ENCODE data around the gene FCN3. TPM values are rescaled to one million over a fixed set of nuclear protein-coding genes. Genes with fewer than 3 reads are reported as not detected.

Gene FCN3
- polyA plus RNA-seq, 2 of the 4 experiments (the other 2 are of a cell fraction) = not detected

- peak; percentile 89 to 94 for ATAC-seq
- peaks cover 14% of the 10 kb centered on the region; the same call in 1 of the 3 replicates for H3K4me1 ChIP-seq
- peak overlapping the region; percentile 48 for H3K4me3 ChIP-seq
- peak; percentile 70 to 80 for DNase-seq (ENCODE audit: low read depth in 1 of 2, low spot score in 1 of 2)
- H3K4me2 ChIP-seq = peak overlapping the region; percentile 96
- TF ChIP-seq MAX (IDR thresholded peaks at IDR 0.05) = peak; percentile 44; the same call in 1 of the 2 replicates
- TF ChIP-seq HDAC2 (IDR thresholded peaks at IDR 0.05) = no peak
- no peak for TF ChIP-seq KDM5A (IDR thresholded peaks at IDR 0.05)
- TF ChIP-seq JUN (IDR thresholded peaks at IDR 0.05) = no peak; a peak in 1 of 5 replicates
- TF ChIP-seq ZSCAN20 (CRISPR knock-in tag; IDR thresholded peaks at IDR 0.05) = no peak
- TF ChIP-seq BCL3 (IDR thresholded peaks at IDR 0.05) = no peak
- TF ChIP-seq HOXB5 (CRISPR knock-in tag; IDR thresholded peaks at IDR 0.05) = no peak
- peak; percentile 16; the same call in 1 of the 2 replicates for TF ChIP-seq POLR2A (IDR thresholded peaks at IDR 0.05; ENCODE audit: low read length)
- no peak for TF ChIP-seq ESRRA (IDR thresholded peaks at IDR 0.05; ENCODE audit: borderline replicate concordance, low read length)
- TF ChIP-seq ZNF302 (CRISPR knock-in tag; IDR thresholded peaks at IDR 0.05) = no peak
- TF ChIP-seq PHF8 (IDR thresholded peaks at IDR 0.05; ENCODE audit: borderline replicate concordance, low read depth) = no peak
- no peak for TF ChIP-seq RARB (CRISPR knock-in tag; IDR thresholded peaks at IDR 0.05)
- peak; percentile 85 for TF ChIP-seq PBX3 (IDR thresholded peaks at IDR 0.05)
- no peak for TF ChIP-seq ATOH8 (CRISPR knock-in tag; IDR thresholded peaks at IDR 0.05; ENCODE audit: low read depth)
- TF ChIP-seq CBX2 (IDR thresholded peaks at IDR 0.05; ENCODE audit: borderline replicate concordance, low read depth) = no peak
- TF ChIP-seq NPAS2 (CRISPR knock-in tag; IDR thresholded peaks at IDR 0.05; ENCODE audit: borderline replicate concordance) = no peak
- 0 out of 2 replicates have a peak, but pooled peaks have one; percentile 27 for TF ChIP-seq BHLHE40 (IDR thresholded peaks at IDR 0.05; ENCODE audit: low read depth, low read length)
- TF ChIP-seq NR3C1 (IDR thresholded peaks at IDR 0.05) = no peak
- no peak for TF ChIP-seq TFCP2L1 (CRISPR knock-in tag; IDR thresholded peaks at IDR 0.05)
- WGBS (ENCODE audit: missing lambda C conversion rate) = 94% methylated on average over 25 of the region's 84 CpGs
- H3K27ac ChIP-seq = peak overlapping the region; percentile 78 to 89
- no peaks in the 10 kb centered on the region for H3K9me3 ChIP-seq
- ChIA-PET CTCF (interaction anchor here (1.1 to 12.1 kb wide), 6 partner anchors 8 to 49 kb away, joined by 3 to 134 read pairs (median 8); partner anchors contain the start of genes CD164L2, MAP3K6 and SYTL1), POLR2A (interaction anchor here (1.0 to 2.0 kb wide), 2 partner anchors 16 to 17 kb away, joined by 3 to 11 read pairs; partner anchors contain the start of gene MAP3K6)
- FAIRE-seq = no peak
Observed at GRCh38 chr1:27349784-27350662, 24.6 kb downstream of the FCN3 start.

- TF ChIP-seq E2F6 (IDR thresholded peaks at IDR 0.05; ENCODE audit: borderline replicate concordance, low read depth) (peak; percentile 59; the same call in 1 of the 2 replicates), MAX (IDR thresholded peaks at IDR 0.05) (peak; percentile 61; the same call in 1 of the 2 replicates), ZFP36 (IDR thresholded peaks at IDR 0.05; ENCODE audit: borderline replicate concordance, partially characterized antibody) (no peak), CTCF (IDR thresholded peaks at IDR 0.05) (no peak)
- Histone ChIP-seq H3K27ac (peak overlapping the region; percentile 78 to 89), H3K4me1 (peaks cover 14% of the 10 kb centered on the region; the same call in 1 of the 3 replicates), H3K9me3 (no peaks in the 10 kb centered on the region), H3K4me3 (peak overlapping the region; percentile 48), H3K4me2 (peak overlapping the region; percentile 96)
- WGBS (ENCODE audit: missing lambda C conversion rate) = 36% methylated on average over 12 of the region's 51 CpGs
- CTCF ChIA-PET = interaction anchor here (0.7 to 12.1 kb wide), 6 partner anchors 9 to 39 kb away, joined by 3 to 134 read pairs (median 8); partner anchors contain the start of genes CD164L2, MAP3K6 and SYTL1
- ATAC-seq (peak; percentile 82 to 86), DNase-seq (ENCODE audit: low read depth in 1 of 2, low spot score in 1 of 2) (peak; percentile 48 to 56), FAIRE-seq (no peak)
- POLR2A ChIA-PET = interaction anchor here (1.0 to 2.0 kb wide), 2 partner anchors 17 kb away, joined by 3 to 11 read pairs; partner anchors contain the start of gene MAP3K6
Observed at GRCh38 chr1:27348861-27349783, 25.5 kb downstream of the FCN3 start.

Data from A549 (cell line).